Measurements from ENCODE around the gene PIK3CA. TPM values are rescaled to one million over a fixed set of nuclear protein-coding genes. Genes with fewer than 3 reads are reported as not detected.

The PIK3CA gene
- total RNA-seq, 2 experiments from 2014 or later, result 14.1 to 20.8 TPM

DNA sequence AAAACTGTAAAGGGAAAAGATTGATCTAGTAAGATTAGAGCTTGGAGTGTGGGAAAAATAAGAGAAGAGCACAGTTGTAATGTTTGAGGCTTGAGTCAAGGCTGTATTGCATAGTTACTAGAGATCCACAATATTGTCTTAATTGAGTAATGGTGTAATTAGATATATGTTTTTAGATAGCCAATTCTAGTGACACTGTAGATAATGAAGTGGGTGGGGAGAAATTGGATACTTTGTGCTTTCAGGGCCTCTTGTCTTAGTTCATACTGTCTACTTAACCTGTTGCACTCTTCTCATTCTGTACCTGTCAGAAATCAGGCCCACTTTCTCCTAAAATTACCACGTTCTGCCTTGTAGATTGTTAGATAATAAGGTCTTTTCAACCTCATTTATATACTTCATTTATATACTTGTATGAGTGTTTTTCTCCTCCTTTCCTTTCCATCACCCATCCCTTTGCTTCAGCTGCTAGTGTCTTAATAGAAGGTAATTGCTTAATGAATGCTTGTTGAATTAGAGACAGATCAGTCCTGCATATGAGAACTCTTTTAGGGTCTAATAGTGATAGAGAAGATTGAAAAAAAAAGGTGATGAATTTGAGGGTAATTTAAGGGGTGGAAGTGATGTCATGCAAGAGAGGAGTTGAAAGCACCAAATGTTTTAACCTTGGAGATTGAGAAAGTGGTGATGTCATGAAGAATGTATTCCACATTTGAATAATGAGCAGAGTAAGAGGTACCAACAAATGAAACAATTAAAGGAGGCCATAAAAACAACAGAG lies 32.0 kb downstream of the PIK3CA start:
- POLR2A ChIA-PET, result interaction anchor here (1.0 kb wide), 1 partner anchor 31 kb away, joined by 3 read pairs; no protein-coding TSS in a partner anchor
- Mint-ChIP-seq H3K27ac (no peak overlapping the region), H3K9me3 (no peaks in the 10 kb centered on the region), H3K4me3 (no peak overlapping the region), H3K27me3 (no peaks in the 10 kb centered on the region), H3K4me1 (ENCODE audit: low read depth) (peaks cover 57% of the 10 kb centered on the region), H3K36me3 (ENCODE audit: low read depth) (no peaks in the 10 kb centered on the region)
- CTCF ChIA-PET, result no interaction called here
- TF ChIP-seq CTCF (IDR thresholded peaks at IDR 0.05), result no peak
- ATAC-seq, result peak; percentile 45
- intact Hi-C loops (cut with micrococcal nuclease), result no loop called here
- no peak for DNase-seq

- intact Hi-C loops (cut with micrococcal nuclease), result loop anchor here (1.0 kb wide), 1 partner anchor 34 kb away; no protein-coding TSS in a partner anchor
- CTCF ChIA-PET, result interaction anchor here (1.0 to 2.7 kb wide), 2 partner anchors 33 to 135 kb away, joined by 3 to 17 read pairs; partner anchors contain the start of gene PIK3CA
- TF ChIP-seq CTCF (IDR thresholded peaks at IDR 0.05), result no peak
- peak; percentile 82 for ATAC-seq
- POLR2A ChIA-PET, result interaction anchor here (0.7 to 3.0 kb wide), 3 partner anchors 33 to 140 kb away, joined by 3 to 13 read pairs (median 3); partner anchors contain the start of gene PIK3CA
- no peak for DNase-seq
- no peaks in the 10 kb centered on the region for H3K36me3 Mint-ChIP-seq (ENCODE audit: low read depth)
- H3K4me1 Mint-ChIP-seq (ENCODE audit: low read depth), result peaks cover 55% of the 10 kb centered on the region
- peak overlapping the region; percentile 32 for H3K4me3 Mint-ChIP-seq
- H3K27ac Mint-ChIP-seq, result no peak overlapping the region
- H3K27me3 Mint-ChIP-seq, result no peaks in the 10 kb centered on the region
- H3K9me3 Mint-ChIP-seq, result no peaks in the 10 kb centered on the region
Measured at GRCh38 chr3:179181021-179181472, 32.9 kb downstream of the PIK3CA start.

DNA sequence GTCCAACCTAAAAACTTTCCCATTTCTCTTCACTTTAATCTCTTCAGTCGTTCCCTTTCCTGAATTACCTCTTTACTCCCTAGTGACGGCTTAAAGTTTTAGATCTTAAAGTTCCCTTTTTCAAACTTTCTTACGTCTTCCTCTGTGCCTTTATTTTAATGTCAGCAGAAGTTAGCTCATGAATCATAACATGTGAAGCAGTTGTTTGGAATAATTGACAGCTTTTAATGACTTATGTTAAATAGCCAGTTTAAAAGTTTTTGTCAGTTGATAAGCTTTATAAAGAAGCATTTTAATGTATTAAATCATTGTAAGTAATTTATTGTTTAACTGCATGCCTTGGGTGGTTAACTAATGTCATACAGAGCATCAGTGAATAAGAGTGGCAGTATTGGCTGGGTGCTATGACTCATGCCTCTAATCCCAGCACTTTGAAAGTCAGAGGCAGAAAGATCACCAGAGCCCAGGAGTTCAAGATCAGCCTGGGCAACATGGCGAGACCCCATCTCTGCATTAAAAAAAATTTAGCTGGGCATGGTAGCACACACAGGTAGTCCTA lies 33.9 kb downstream of the PIK3CA start:
- ATAC-seq (peak; percentile 63), DNase-seq (peak; percentile 41)
- H3K4me3 Mint-ChIP-seq, result no peak overlapping the region

GRCh38 chr3:179182902-179183301 lies 34.7 kb downstream of the PIK3CA start:
- H3K4me1 Mint-ChIP-seq (ENCODE audit: low read depth), result peaks cover 53% of the 10 kb centered on the region
- POLR2A ChIA-PET, result interaction anchor here (3.0 kb wide), 1 partner anchor 35 kb away, joined by 13 read pairs; the partner anchor contains the start of gene PIK3CA
- no peak for DNase-seq
- intact Hi-C loops (cut with micrococcal nuclease), result no loop called here
- H3K4me3 Mint-ChIP-seq, result no peak overlapping the region
- no peaks in the 10 kb centered on the region for H3K9me3 Mint-ChIP-seq
- TF ChIP-seq CTCF (IDR thresholded peaks at IDR 0.05), result no peak
- CTCF ChIA-PET, result interaction anchor here (2.7 kb wide), 1 partner anchor 35 kb away, joined by 17 read pairs; the partner anchor contains the start of gene PIK3CA
- ATAC-seq, result no peak
- H3K27me3 Mint-ChIP-seq, result no peaks in the 10 kb centered on the region
- H3K36me3 Mint-ChIP-seq (ENCODE audit: low read depth), result no peaks in the 10 kb centered on the region
- H3K27ac Mint-ChIP-seq, result no peak overlapping the region

More for the DNA sequence above, 33.9 kb downstream of the PIK3CA start:
- peaks cover 56% of the 10 kb centered on the region for H3K4me1 Mint-ChIP-seq (ENCODE audit: low read depth)
- no peak overlapping the region for H3K27ac Mint-ChIP-seq
- no peaks in the 10 kb centered on the region for H3K36me3 Mint-ChIP-seq (ENCODE audit: low read depth)
- TF ChIP-seq CTCF (IDR thresholded peaks at IDR 0.05), result no peak
- intact Hi-C loops (cut with micrococcal nuclease), result loop anchor here (1.0 kb wide), 1 partner anchor 35 kb away; no protein-coding TSS in a partner anchor
- no peaks in the 10 kb centered on the region for H3K9me3 Mint-ChIP-seq
- ChIA-PET CTCF (interaction anchor here (0.9 to 2.7 kb wide), 3 partner anchors 10 to 134 kb away, joined by 3 to 17 read pairs (median 3); partner anchors contain the start of gene PIK3CA), POLR2A (interaction anchor here (1.2 to 3.0 kb wide), 2 partner anchors 34 to 109 kb away, joined by 3 to 13 read pairs; partner anchors contain the start of gene PIK3CA)
- H3K27me3 Mint-ChIP-seq, result no peaks in the 10 kb centered on the region

Data from activated CD8-positive, alpha-beta T cell treated with anti-CD3 and anti-CD28 coated beads for 36 hours (primary cell).